Chondrocyte (in vitro differentiated cells): ENCODE results near the gene ARHGAP15. TPM values are rescaled to one million over a fixed set of nuclear protein-coding genes. Genes with fewer than 3 reads are reported as not detected.

Experiments used
- DNase-seq: peaks from one replicate; pipeline ENCODE4 v3.0.0; 2021; ENCODE audit warnings: mixed read lengths, low spot score
- H3K27ac Mint-ChIP-seq: one replicate; pipeline ENCODE4 v1.8.0; 2021; ENCODE audit warnings: mild to moderate bottlenecking, moderate library complexity, mixed read lengths; ENCODE audit not compliant: unreplicated experiment
- H3K27me3 Mint-ChIP-seq: 2 replicates; pipeline ENCODE4 v1.8.0; 2021; ENCODE audit warnings: low read depth, mixed read lengths
- H3K36me3 Mint-ChIP-seq: 2 replicates; pipeline ENCODE4 v1.8.0; 2021; ENCODE audit warnings: low read depth, mixed read lengths
- H3K4me1 Mint-ChIP-seq: 2 replicates; pipeline ENCODE4 v1.8.0; 2021; ENCODE audit warnings: low read depth, mild to moderate bottlenecking, mixed read lengths
- H3K4me3 Mint-ChIP-seq: one replicate; pipeline ENCODE4 v1.8.0; 2021; ENCODE audit warnings: mild to moderate bottlenecking, moderate library complexity, mixed read lengths; ENCODE audit not compliant: unreplicated experiment
- H3K9me3 Mint-ChIP-seq: 2 replicates; pipeline ENCODE4 v1.8.0; 2021; ENCODE audit warnings: low read depth, mixed read lengths
- CTCF ChIP-seq: fragments of 200-600 bp; sonication (generic); IDR thresholded peaks from 2 replicates; pipeline ENCODE4 v1.5.0; 2021; ENCODE audit warnings: antibody characterized with exemption, mild to moderate bottlenecking, moderate library complexity
- total RNA-seq: library from RNA; stranded (reverse); gene quantifications from 3 replicates; pipeline ENCODE4 v1.2.1, GENCODE V29; 2021

Gene ARHGAP15
- total RNA-seq, 1 donor from 2014 or later = 0.42 TPM

GRCh38 chr2:143341478-143341877 lies 212.3 kb downstream of the ARHGAP15 start:
- no peaks in the 10 kb centered on the region for H3K27me3 Mint-ChIP-seq
- no peak for DNase-seq
- TF ChIP-seq CTCF = no peak
- H3K4me1 Mint-ChIP-seq = no peaks in the 10 kb centered on the region
- no peak overlapping the region for H3K4me3 Mint-ChIP-seq
- no peaks in the 10 kb centered on the region for H3K36me3 Mint-ChIP-seq
- no peak overlapping the region for H3K27ac Mint-ChIP-seq
- H3K9me3 Mint-ChIP-seq = no peaks in the 10 kb centered on the region

- TF ChIP-seq CTCF = no peak
- Mint-ChIP-seq H3K4me1 (no peaks in the 10 kb centered on the region), H3K27me3 (peaks cover 2% of the 10 kb centered on the region), H3K4me3 (no peak overlapping the region), H3K9me3 (no peaks in the 10 kb centered on the region), H3K27ac (no peak overlapping the region), H3K36me3 (no peaks in the 10 kb centered on the region)
- no peak for DNase-seq
Measured at GRCh38 chr2:143344780-143345179, 215.6 kb downstream of the ARHGAP15 start.

- DNase-seq = no peak
- Mint-ChIP-seq H3K4me3 (no peak overlapping the region), H3K36me3 (no peaks in the 10 kb centered on the region), H3K4me1 (no peaks in the 10 kb centered on the region), H3K27me3 (peaks cover 2% of the 10 kb centered on the region), H3K9me3 (no peaks in the 10 kb centered on the region), H3K27ac (no peak overlapping the region)
- TF ChIP-seq CTCF = no peak
Measured at GRCh38 chr2:143345887-143346787, 216.9 kb downstream of the ARHGAP15 start.

- Mint-ChIP-seq H3K36me3 (no peaks in the 10 kb centered on the region), H3K27ac (no peak overlapping the region), H3K27me3 (peaks cover 2% of the 10 kb centered on the region), H3K4me1 (no peaks in the 10 kb centered on the region), H3K9me3 (no peaks in the 10 kb centered on the region), H3K4me3 (no peak overlapping the region)
- TF ChIP-seq CTCF = no peak
- DNase-seq = no peak
Measured at GRCh38 chr2:143347271-143347695, 218.1 kb downstream of the ARHGAP15 start.

- no peak for DNase-seq
- Mint-ChIP-seq H3K9me3 (no peaks in the 10 kb centered on the region), H3K36me3 (no peaks in the 10 kb centered on the region), H3K27ac (no peak overlapping the region), H3K4me1 (no peaks in the 10 kb centered on the region), H3K4me3 (no peak overlapping the region), H3K27me3 (peaks cover 2% of the 10 kb centered on the region)
- TF ChIP-seq CTCF = no peak
Measured at GRCh38 chr2:143347901-143348414, 218.7 kb downstream of the ARHGAP15 start.
